Tongue (tissue), 2 donors: ENCODE data around the gene SCN10A. TPM values are rescaled to one million over a fixed set of nuclear protein-coding genes. Genes with fewer than 3 reads are reported as not detected.

Experiments used
- DNase-seq: peaks from one replicate; pipeline ENCODE4 v3.0.0-alpha.2; 2015
- total RNA-seq: library from RNA; depleted of rRNA; stranded (reverse); fragments of >200 nt; gene quantifications from one replicate; pipeline ENCODE4 v1.2.3, GENCODE V29; 2014

SCN10A gene
- total RNA-seq, 1 donor from 2014 or later, result not detected

DNA sequence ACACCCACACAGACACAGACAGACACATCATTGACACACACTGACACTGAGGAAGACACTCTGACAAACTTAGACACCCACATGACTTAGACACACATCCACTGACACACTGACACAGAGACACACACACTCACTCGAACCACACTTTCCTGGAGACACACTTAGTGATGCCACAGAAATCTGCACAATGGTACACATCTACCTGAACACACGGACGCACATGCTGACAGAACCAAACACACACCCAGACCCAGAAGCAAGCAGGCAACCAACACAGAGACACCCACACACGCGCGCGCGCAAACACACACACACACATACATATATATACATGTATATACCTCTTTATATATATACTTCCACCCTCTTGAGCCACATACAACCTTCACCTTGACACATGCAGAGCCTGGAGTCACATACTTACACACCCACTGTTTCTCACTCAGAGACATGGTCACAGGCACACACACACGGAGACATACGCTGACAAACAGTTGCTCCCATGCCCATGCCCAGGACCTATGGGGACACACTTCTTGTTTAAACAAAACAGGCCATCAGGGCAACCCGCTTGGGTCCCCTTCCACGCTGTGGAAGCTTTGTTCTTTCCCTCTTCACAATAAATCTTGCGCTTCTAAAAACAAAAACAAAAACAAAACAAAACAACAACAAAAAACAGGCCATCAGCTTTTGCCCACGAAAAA is 165.6 kb downstream of the SCN10A start:
- no peak for DNase-seq

DNA sequence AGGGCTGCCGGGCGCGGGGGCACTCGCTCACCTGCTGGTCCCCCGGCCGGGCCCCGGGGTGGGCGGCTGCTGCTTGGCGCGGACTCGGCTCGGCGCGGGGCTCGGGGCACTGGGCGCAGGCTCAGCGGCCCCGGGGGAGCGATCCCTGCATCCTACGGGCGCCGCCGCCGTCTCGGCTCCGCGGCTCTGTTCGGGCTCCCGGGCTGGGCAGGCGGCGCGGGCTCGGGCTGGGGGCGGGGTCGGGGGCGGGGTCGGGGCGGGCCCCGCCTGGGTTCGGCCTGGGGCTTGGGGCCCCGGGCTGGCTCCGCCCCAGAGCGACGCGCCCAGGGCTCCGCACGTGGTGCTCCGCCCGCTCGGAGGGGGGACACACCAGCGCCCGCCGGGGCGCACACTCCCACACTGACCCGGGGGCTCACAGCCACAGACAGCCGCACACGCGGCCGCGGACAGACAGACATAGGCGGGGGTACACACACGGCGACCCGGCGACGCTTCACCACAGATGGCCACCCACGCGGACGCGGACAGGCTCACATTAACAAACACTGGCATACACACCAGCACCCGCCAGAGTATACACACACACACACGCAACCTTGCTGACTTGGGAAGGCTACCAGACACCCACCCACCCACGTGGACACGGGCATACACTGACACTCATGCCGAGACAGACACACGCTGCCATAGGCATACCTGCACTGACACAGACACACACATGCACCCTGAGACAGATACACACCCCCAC is 166.3 kb downstream of the SCN10A start, which contains the start of gene SCN5A:
Gene SCN5A, minus strand, starts transcription at position 188 of the 748 bp plus-strand sequence. CDS start 16,380 bp downstream, outside the sequence.
- peak; percentile 72 for DNase-seq

DNA sequence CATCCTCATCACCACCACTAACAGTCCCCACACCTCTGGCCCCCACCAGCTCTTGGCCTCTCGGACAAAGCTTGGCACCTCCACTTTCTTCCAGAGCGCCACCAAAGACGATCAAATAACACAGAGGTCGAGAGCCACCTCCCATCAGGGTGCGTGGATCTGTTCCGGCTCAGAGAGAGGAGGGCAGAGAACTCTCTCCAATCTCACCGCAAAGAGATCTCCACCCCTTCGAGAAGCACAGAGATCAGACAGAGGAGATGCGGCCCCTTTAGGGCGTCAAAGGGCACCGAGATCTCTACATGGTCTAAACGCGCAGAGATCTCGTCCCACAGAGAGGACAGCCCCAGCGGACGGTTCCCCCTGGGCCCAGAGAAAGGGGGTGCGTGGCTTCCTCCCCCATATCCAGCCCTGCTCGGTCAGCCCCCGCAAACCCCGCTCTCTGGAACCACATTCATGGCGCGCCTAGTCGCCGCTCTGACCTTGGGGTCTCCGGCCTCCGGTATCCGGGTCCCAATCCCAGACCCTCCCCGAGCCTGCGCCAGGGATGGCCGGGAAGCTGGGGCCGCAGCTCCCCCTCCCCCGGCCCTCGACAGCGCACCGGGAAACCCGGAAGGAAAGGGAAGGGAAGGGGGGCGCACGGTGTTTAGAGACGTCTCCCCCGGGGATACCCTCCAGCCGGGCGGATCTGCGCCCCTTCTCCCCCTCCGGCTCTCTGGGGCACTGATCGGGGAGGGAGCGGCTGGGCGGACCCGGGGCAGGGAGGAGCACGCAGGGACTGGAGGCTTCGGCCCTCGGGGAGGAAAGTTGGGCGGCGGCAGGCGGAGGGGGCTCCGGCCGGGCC is 167.1 kb downstream of the SCN10A start:
- peak; percentile 25 for DNase-seq

DNA sequence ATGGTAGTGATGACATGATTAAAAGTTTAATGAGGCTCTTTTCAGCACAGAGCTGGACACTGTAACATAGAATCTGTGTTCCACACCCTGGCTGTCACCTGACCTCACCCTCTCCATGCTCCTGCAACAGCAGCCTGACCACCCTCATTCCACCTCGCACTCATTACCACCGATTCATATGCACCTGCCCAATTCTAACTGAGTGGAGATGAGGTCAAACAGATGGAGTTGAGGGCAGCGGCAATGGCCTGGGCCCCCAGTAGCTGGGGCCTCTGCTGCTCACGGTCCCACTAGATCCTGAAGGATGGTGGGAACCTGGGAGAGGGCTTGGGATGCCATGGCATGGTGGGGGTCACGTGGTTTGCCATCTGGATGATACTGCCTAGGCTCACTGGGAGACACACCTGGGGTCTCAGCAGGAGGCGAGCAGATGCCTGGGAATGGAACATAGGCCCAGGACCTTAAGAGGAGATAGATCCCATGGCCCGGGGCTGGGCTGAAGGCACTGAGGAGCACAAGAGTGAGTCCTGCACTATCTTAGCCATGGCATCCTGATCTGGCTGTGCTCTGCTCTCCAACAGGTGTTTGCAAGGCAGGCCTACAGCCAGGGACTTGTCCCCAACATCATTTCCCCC is 167.9 kb downstream of the SCN10A start:
- no peak for DNase-seq

DNA sequence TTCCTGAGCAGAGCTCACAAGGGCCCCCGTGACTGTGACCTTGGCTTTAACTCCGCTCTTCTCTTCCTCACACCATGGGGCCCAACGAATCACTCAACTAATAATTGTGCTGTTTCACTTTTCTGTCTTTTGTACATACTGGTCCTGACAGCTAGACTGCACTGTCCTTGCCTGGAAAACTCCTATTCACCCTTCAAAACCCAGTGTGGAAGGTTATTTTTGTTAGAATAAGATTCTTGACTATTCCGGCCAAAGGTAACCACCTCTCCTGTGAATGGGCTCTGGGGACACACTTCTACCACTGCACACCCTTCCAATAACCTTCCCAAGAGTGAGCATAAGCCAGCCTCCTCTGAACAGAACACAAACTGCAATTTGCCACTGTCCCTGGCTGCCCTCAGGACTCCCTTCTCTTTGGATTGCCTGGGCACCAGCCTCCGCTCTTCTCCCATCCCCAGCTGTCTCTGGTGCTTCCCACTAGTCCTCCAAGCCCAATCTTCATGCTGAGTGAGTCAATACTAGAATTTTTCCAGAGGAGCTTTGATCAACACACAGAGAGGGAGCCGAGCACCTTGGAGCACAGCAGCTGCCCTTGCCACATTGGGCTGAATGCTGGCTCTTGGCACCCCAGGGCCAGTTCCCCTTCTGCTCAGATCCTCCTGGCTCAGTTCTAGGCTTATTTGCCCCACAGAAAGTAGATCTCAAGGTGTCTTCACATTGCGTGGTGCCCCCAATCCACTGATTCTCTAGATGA is 168.6 kb downstream of the SCN10A start:
- DNase-seq, result no peak

Other genes with a start within 250 kb of the SCN10A start
- gene SCN5A, start 166.5 kb downstream of the SCN10A start, total RNA-seq, result 6.1 TPM
- 2.3 TPM for gene SCN11A, start 235.7 kb upstream of the SCN10A start, total RNA-seq
- 44.8 TPM for gene WDR48, start 235.8 kb upstream of the SCN10A start, total RNA-seq